SU-DHL-6 (cell line): ENCODE data around the gene TAAR9.

ENCODE experiments used
- EZH2phosphoT487 ChIP-seq: fragments of 200-600 bp; sonication (generic), shearing (Covaris generic); conservative IDR thresholded peaks from 2 replicates; pipeline ENCODE4 v1.6.1; 2018; ENCODE audit warnings: mild to moderate bottlenecking, antibody characterized with exemption, low read length, moderate library complexity, mixed read lengths
- TF ChIP-seq, protein P1 (sequence below): fragments of 200-600 bp; sonication (generic); IDR thresholded peaks from one replicate; pipeline ENCODE4 v1.5.1; 2017; ENCODE audit warnings: antibody characterized with exemption, mild to moderate bottlenecking, low read length, moderate library complexity; ENCODE audit not compliant: insufficient read depth, poor library complexity, severe bottlenecking

DNA sequence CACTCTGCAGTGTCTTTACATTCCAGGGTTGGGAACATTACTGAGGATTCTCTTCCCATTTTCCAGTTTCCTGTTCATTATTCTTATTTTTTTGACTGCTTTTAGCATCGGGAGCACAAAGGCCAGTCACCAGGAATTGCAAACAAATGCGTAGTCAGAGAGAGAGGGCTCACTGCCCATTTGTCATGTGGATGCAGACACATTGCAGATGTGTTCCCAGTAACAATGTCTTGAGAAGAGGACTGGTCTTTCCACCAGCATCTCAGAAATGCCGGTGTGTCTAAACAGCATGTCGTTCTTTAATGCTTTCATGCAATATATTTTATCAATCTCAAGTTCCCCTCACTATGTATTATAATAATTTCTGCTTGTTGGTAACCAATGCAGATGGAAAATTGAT, 31.1 kb downstream of the TAAR9 start:
- TF ChIP-seq, protein P1, sequence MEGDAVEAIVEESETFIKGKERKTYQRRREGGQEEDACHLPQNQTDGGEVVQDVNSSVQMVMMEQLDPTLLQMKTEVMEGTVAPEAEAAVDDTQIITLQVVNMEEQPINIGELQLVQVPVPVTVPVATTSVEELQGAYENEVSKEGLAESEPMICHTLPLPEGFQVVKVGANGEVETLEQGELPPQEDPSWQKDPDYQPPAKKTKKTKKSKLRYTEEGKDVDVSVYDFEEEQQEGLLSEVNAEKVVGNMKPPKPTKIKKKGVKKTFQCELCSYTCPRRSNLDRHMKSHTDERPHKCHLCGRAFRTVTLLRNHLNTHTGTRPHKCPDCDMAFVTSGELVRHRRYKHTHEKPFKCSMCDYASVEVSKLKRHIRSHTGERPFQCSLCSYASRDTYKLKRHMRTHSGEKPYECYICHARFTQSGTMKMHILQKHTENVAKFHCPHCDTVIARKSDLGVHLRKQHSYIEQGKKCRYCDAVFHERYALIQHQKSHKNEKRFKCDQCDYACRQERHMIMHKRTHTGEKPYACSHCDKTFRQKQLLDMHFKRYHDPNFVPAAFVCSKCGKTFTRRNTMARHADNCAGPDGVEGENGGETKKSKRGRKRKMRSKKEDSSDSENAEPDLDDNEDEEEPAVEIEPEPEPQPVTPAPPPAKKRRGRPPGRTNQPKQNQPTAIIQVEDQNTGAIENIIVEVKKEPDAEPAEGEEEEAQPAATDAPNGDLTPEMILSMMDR = no peak
- TF ChIP-seq EZH2phosphoT487 = no peak
